ENCODE results near the gene CDK5.

The CDK5 gene
- total RNA-seq: 4.7 to 4.8 reads per million in 2 donors

DNA sequence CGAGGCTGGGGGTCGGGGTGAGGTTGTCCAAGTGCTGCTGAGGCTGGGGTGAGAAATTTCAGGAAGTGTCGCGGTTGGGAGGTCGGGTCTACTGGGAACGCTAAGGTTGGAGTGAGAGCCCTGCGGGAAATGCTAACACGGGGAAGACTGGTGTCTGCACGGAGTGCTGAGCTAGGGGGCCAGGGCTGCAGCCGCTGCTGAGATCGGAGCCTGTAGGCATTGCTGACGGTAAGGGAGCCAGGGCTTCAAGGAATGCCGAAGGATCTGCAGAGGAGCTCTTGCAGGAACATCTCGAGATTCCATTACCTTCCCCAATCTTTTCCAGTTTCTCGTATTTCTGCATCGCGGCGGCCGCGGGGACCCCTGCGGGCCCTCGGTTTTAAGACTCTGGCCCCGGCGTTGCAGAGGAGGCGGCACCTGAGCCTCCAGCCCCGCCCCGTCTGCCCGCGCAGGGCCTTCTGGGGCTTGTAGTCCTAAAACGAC lies at the start of gene CDK5:
Gene CDK5 (minus strand): TSS at position 392 of the 483 bp plus-strand sequence. CDS start 49 bp downstream, at position 343.
- DNase-seq: no peak

DNA sequence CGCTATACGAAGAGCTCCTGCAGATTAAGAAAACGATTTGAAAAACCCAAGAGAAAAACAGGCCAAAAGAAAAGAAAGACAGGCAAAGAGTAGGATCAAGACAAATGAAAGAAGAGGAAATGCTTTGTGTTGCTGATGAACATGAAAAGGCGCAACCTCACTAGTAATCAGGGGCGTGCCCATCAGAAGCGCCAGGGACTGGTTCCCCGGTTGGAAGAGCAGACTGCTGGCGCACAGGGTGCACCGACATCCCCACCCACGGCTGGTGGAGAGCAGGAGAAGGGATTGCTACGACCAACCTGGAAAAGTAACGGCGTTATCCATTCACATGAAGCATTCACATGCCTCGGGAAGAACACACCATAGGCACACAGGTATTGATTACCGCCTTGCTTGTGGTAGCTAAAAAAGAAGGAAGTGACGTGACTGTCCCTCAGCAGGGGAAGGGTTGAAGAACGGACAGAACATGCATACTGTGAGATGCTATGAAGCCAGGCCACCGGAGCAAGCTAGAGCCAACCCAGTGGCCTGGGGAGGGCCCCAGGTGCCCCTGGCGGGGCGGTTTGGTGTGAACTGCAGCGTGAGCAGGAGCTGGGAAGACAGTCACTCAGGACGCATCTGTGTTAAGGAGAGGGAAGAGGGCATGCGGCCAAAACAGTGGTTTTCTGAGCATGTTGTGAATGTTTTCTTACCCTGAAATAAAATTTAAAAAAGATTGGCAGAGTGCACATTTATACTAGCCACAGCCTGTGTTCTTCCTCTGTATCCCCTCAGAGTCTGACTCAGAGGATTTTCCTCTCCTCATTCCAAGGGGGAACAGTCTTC lies 46.9 kb upstream of the CDK5 start:
- DNase-seq: no peak

DNA sequence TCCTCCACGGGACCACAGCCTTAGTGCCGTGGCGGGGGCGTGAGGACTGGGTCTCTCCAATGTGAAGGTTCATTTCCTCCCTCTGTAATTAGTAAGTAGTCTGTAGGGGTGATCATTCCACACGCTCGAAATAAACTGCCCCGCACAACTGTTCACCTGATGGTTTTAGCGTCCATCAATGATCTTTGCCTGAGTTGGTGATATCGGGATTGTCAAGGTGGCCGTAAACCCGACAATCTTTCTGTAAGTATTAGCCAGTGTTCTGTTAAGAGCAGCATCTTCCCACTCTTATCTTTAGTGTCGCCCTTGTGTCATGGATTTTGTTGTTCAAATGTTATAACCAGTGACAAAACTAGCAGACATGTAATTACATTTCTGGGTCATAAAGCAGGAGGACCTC lies 46.3 kb upstream of the CDK5 start:
- DNase-seq: no peak

DNA sequence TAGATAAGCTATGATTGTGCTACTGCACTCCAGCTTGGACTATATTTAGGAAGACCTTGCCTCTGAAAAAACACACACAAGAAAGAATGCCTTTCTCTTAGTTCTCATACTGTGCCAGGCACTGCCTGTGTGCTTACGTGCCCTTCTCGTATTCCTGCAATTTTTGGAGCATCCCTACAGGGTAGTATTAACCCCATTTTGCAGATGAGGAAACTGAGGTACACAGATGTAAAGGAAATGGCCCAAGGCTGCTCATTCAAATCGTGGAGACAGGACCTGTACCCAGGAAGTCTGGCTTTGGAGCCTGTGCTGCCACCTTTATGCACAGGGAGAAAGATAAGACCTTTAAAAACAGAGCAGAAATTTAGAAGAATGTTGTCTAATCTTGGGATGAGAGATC lies 45.3 kb upstream of the CDK5 start:
- DNase-seq: no peak

DNA sequence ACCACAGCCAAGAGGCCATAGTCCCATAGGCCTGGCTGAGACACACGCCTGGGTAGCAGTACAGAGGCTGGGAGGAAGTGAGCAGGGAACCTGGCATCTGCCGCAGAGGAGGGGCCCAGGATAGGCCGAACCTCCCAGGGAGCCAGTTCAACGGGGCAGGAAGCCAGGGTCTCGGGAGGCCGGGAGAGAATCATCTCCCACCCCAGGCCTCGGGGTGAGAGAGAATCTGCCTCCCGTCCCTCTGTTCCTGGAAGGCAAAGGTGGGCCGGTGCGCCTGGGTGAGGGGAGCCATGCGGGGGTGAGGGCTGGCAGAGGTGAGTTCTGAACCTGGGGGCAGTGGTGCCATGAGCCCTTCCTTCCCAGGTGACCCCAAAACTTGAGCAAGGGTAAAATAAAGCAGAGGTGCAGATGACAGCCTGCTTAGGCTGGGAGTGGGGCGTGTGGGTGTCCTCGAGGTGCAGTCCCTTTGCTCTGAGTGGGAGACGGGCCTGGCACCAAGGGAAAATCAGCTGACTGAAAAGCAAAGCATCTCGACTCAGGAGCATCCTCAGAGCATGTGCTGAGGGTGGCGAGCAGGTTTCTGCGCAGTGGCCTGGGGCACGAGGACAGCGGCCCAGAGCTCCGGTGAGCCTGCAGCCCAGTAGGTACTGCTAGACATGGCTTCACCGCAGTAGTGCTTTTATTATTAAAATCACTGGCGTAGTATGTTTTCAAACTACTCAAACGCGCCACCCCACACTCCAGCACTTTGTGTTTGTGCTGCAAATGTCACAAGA lies 44.1 kb upstream of the CDK5 start:
- DNase-seq: no peak

DNA sequence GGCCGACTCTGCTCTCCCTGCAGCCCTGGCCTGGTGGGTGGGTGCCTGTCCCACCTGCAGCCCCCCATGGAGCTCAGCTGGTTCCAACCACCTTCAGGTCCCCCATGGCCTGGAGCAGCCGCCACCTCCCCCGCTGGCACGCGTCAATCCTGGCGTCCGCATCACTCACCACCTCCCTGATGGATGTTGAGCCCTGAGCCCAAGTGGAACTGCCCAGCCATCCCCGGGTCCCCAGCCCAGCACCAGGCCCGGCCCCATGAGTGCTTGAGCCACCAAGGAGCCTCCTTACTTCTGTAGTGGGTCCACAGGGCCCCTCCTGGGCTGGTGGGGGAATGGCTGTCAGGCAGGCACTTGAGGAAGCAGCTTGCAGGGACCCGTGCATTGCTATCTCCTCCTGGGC lies 43.2 kb upstream of the CDK5 start:
- no peak for DNase-seq

DNA sequence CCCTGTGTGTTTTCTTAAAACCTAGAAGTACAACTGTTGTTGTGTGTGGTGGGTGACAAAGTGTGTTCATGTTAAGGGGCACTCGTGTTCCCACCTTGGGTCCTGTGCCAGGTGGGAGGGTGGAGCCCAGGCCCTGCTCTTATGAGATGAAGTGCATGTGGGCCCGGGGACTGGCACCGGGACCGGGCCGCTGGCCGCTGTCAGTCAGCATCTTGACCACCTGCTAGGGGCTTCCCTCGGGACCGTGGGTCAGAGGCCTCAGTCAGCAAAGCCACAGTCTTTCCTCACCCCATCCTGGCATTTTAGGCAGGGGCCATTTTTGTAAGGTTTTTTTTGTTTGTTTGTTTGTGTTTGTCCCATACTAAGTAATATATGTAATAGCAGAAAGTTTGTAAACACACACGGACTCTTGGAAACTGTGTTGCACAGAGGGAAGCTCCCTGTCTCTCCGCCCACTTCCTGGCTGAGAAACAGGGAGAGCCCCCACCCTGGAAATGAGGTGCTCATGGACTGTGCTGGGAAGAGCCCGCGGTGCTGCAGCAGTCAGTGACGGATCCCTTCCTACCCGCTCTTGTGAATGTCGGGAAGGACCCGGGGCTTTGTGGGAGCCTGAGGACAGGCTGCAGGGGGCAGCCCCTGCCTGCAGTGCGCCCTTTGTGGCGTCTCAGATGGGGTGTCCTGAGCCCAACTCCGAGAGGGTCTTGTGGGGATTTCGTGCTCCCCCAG lies 42.0 kb upstream of the CDK5 start:
- DNase-seq: no peak

DNA sequence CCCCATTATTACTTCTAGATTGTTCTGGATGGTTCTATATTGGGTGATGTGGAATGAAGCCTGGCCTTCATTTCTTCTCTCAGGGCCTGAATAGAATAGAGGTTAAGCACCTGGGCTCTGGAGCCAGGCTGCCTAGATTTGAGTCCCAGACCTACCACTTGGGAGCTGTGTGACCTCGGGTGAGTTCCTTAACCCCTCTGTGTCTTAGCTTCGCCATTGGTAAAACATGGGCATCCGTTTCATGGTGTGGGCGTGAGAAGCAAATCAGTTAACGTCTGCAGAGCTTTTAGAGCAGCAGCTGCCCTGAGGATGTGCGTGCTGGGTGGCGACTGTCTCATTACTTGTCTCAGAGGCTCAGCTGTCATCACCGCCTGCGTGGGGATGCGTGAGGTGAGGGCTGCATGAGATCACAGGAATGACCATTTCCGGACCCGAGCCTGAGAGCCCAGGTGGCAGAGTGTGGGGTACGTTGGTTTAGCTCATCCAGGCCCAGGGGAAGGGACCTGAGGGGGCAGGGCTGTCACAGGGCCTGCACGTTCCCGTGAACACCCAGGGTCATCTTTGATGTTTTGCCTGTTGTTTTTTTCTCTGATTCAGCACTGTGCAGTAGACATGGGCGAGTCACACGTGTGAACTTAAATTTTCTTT lies 38.3 kb upstream of the CDK5 start:
- DNase-seq: peak in 1 of 5 experiments; percentile 24

DNA sequence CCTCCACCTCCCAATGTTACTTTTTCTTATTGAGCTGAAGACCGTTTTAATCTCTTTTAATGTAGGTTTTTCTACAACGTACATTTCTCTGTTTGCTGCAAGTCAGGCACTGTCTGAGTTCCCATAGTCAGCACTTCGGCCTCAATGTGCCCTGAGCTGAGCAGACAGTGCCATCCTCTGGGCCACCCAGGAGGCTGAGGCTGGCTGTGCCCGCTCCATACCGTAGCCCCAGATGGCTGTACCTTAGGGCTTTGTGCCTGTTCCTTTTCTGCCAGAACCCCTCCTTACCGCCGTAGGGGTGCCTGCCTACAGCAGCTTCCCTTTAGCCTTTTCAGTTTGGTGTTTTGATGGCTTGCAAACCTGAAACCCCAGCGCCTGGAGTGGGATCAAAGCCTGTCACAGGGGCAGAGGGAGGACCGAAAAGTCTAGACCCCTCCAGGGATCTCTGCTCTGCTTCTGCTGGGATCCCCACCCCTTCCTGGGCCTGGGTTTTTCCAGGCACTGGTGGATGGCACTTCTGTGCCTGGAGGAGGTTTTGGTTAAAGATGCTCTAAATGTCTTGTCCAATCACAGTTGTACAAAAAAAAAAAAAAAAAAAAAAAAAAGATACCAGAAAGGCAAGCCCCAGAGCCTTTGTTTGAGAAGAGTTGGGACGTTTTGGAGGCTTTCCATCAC lies 37.6 kb upstream of the CDK5 start:
- no peak for DNase-seq

DNA sequence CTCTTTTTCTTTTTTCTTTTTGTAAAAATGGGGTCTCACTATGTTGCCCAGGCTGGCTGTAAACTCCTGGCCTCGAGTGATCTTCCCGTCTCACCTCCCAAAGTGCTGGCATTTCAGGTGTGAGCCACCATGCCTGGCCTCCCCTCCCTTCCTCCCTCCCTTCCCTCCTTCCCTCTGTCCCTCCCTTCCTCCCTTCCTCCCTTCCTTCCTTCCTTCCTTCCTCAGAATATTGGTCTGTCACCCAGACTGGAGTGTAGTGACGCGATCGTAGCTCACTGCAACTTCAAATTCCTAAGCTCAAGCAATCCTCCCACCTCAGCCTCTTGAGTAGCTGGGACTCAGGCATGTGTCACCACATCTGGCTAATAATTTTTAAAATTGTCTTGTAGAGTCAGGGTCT lies 37.0 kb upstream of the CDK5 start:
- no peak for DNase-seq

DNA sequence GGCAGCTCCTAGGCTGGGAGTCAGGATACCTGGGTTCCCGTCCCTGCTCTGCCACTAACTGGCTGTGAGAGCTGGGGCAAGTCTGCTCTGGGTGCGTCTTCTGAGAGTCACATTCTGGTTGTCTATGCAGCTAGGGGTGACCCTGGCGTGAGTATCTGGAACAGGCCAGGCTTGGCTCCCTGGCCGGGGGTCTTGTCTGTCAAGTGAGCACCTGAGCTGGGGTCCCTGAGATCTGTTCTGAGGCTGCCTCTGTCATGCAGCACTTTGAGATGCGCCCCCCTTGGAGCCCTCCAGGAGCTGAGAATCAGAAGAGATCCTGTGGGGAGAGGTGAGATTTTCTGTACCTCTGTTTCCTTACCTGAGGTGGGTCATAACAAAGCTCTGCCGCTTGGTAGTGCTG lies 36.1 kb upstream of the CDK5 start:
- DNase-seq: no peak

DNA sequence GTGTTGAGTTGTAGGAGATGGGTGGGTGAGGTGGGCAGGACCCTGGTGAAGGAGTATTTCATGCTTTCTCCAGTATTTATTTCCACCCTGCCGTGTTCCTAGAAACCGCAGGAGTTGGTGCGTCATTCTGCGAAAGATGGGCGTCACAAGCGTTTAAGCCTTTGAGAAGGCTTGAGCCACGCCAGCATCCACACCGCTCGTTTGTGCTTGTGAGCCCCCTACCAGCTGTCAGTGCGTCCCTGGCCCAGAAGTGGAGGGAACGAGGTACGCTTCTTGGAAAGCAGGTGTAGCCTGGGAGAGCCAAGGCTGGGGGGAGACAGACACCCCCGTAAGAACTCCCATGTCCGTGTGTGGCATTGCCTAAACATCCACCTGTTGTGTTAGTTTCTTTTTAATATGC lies 34.3 kb upstream of the CDK5 start:
- no peak for DNase-seq

DNA sequence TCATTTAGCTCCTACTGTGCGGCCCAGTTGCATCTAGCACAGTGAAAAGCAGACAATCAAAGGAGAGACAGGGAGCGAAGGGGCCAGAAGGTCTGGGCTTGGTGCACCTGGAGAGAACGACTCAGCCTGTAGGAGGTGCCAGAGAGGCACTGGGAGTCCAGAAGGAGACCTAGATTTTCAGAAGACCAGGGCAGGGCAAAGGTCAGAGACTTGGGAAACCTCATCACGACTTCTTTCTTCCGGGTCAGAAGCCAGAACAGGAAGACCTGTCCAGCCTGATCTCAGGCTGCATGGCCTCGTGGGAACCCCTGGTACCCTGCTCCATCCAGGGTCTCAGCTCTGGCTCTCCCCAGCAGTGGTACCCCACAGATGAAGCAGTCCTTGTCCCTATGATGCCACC lies 33.7 kb upstream of the CDK5 start:
- peak in 1 of 5 experiments; percentile 40 for DNase-seq

DNA sequence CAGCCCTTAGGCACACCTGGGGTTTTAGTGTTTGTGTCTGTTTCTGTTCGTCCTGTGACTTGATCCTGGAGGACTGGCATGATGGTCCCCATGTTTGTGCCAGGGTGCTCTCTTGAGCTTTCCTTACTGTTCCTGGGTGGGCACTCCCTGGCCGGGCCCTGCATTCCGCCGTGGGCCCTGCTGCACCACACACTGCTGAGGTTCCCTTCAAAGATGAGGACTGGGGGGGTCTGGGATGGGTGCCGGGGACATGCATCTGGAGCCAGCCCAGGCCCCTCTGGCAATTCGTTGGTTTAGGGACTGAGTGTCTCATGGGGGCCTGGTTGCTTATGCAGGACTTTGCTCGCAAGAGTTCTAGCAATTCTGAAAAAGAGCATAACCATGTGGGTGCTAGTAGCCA lies 33.3 kb upstream of the CDK5 start:
- DNase-seq: no peak

DNA sequence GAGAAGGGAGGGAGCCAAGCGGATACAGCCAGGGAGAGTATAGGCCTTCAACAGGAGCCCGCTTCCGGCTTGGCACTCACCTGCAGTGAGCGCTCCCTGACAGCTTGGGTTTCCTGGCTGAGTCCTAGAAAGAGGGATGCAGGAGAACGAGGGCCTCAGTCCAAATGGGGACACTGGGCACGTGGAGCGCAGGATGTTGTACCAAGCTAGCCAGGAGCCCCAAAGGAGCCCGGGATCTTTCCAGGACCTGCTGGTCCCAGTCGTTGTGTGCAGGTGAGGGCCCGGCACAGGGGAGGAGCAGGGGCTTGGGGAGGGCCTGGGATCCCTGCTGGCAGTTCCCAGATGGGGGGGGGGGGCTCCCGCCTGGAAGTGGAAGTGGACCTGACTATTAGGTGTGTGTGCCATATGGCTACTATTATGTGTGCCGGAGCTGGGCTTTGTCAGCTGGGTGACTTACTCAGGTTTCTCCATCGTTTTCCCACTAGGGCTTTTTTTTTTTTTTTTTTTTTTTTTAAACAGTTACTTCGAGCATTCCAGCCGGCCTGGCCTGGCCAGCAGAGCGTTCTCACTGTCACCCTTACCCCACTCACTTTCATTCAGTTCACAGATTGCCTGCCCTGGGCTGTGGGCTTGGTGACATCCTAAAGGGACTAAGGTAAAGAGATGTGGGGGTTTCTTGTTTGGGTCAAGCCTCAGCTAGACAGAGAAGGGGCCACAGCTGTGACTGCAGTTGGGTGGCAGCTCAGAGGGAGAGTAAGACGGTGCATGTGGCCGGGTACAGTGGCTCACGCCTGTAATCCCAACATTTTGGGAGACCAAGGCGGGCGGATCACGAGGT lies 32.4 kb upstream of the CDK5 start:
- DNase-seq: no peak

DNA sequence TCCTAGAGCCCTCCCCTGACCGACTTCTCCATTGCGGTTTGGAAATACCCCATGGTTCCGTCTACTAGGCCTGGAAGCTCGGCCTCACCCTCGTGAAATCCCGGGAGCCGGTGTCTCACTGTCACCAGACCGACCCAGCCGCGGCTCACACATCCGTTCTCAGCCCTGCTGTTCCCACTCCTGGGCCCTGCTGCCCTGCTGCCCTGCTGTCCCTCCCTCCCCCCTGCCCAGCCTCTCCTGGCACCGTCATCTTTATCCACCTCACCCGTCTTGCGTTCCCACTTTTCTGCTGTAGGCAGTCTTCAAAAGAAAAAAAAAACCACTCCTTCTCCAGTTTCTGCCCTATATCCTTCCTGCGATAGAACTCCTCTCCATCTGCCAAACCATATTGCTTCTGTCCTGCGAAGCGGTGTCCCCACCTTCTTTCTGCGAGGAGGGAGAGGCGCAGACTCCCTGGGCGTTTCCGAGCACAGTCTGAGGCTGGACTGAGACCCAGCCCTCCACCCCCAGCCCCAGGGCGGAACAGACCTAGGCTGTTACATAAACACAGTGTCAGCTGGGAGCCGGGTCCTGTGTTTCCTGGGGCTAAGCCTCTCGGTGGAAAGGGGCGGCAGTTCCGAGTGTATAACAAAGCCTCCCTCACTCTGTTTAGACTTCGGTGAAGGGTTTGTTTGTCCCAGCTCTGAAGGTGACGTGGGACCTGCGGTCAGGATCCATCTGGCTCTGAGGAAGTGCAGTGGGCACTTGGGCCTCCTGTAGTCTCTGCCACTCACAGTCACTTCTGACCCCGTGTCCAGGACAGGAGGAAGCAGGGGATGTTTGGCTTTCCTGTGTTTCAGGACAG lies 31.4 kb upstream of the CDK5 start:
- no peak for DNase-seq

DNA sequence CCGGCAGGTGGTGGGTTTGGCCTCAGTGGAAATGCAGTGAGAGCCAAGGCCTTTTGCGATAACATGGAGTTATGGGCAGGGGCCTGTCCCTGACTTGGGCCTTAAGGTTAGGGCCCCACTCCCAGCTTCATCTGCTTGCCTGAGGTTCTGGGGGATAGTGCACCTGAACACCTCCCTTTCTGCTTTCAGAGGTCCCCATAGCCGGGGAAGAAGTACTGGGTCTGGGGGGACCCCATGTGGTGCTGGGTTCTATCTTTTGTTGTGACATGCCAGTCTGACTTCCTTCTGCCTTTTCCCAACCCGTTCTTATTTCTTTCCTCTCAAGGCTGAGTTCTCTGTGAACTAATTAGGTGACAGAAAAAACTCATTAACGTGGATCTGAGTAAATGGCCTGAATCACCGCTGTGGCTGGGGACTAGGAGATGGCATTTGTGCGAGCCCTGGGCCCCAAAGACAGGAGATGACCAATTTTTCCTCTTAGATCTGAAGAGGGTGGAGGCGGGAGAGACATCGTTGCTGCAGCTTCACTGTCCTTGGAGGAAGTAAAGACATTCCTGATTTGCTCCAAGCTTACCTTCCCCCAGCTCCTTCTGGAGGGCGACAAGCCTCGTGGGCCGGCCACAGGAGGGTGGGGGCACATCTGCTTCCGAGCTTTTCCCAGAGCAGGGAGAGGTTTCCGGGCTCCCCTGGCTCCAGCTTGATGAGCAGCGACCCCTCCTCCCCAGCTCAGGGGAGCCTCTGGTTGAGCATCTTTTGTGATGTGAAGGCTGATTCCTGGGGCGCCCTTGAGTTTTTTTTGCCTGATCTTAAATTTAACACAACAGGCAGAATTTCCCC lies 30.5 kb upstream of the CDK5 start:
- no peak for DNase-seq

DNA sequence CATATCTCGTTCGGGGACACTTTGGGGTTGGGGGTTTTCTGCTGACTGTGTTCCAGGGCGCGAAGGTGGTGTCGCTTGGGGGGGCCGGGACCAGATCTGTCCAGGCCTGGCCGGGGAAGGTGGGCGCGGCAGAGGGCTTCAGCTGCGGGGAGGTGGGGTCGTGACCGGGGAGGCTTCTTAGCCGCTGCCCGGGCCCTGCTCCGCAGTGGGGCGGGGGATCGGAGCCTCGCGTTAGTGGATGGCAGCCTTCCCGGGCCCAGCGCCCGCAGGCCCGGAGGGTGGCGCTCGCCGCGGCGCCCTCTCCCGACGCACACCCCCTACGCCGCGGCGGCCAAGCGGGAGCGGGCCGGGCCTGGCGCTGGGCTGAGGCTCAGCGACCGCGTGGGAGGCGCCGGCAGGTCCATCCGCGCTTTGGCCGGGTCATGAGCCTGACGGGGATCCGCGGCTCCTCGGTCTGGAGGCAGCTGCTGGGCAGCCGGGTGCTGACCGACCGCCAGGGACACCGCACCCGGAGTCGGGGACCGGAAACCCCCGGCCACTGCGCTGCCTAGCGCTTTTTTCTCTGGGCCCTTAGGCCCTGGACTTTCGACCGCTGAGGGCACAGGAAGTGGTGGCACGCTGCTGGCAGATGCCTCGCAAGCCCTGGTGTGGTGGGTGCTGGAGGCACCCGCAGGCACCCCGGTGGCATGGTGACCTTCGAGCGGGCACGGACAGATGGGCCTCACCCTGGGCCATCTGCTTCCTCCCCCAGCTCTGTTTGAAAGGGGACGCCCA lies 29.7 kb upstream of the CDK5 start:
- DNase-seq: peak in 3 of 5 experiments; percentile 26 to 54 (median 27)

Data from T-helper 2 cell (primary cell).